GM23338 (cell line): Measurements from ENCODE around the gene FBXO2.
A peak's percentile ranks its signal among the peaks of the same experiment; 100 is the strongest.

Source experiments
- CTCF ChIP-seq, 2 experiments: fragments of 200-600 bp in 1 of 2; sonication (generic) in 1 of 2; conservative IDR thresholded peaks; 2 replicates each; pipeline versions ENCODE4 v1.5.1 to v1.6.1; 2016 to 2017; ENCODE audit warnings: antibody characterized with exemption in 2 of 2, low read depth in 2 of 2, mild to moderate bottlenecking in 2 of 2, moderate library complexity in 1 of 2
- EZH2 ChIP-seq: fragments of 200-600 bp; sonication (generic); IDR thresholded peaks from one replicate; pipeline ENCODE4 v1.8.0; 2017; ENCODE audit warnings: antibody characterized with exemption, mild to moderate bottlenecking, low read depth; ENCODE audit not compliant: unreplicated experiment
- EZH2phosphoT487 ChIP-seq: fragments of 200-600 bp; sonication (generic); IDR thresholded peaks from one replicate; pipeline ENCODE4 v1.8.1; 2018; ENCODE audit warnings: antibody characterized with exemption; ENCODE audit not compliant: unreplicated experiment
- JUNB ChIP-seq: IDR thresholded peaks from one replicate; pipeline ENCODE4 v1.6.1; 2016; ENCODE audit warnings: antibody characterized with exemption; ENCODE audit not compliant: unreplicated experiment
- POLR2AphosphoS5 ChIP-seq: IDR thresholded peaks from 2 replicates; pipeline ENCODE4 v1.6.1; 2016; ENCODE audit warnings: antibody characterized with exemption, low read depth
- REST ChIP-seq: IDR thresholded peaks from one replicate; pipeline ENCODE4 v1.6.1; 2018; ENCODE audit warnings: antibody characterized with exemption; ENCODE audit not compliant: unreplicated experiment
- STAT1 ChIP-seq: IDR thresholded peaks from one replicate; pipeline ENCODE4 v1.6.1; 2016; ENCODE audit warnings: antibody characterized with exemption; ENCODE audit not compliant: unreplicated experiment

GRCh38 chr1:11680270-11681070 is 26.2 kb upstream of the FBXO2 start:
- TF ChIP-seq CTCF (conservative IDR thresholded peaks at IDR 0.05; ENCODE audit: low read depth in 2 of 2) = no peak
- TF ChIP-seq POLR2AphosphoS5 = no peak
- TF ChIP-seq REST = no peak
- peak; percentile 51 for TF ChIP-seq STAT1
- TF ChIP-seq EZH2phosphoT487 = no peak
- no peak for TF ChIP-seq EZH2
- no peak for TF ChIP-seq JUNB
